GM19239 (cell line): ENCODE results near the gene TWIST1.

Experiments used
- DNase-seq: peaks from one replicate; pipeline ENCODE4 v3.0.0; 2011; ENCODE audit warnings: low spot score; ENCODE audit not compliant: insufficient read length
- FAIRE-seq: peaks from 2 replicates; lab custom pipeline; 2011; peaks lifted over from hg19 to GRCh38; lab: Jason Lieb, UNC

Gene TWIST1

GRCh38 chr7:19117091-19117869, at the start of gene TWIST1:
TSS of gene TWIST1 (minus strand) at chr7:19117636. CDS start at chr7:19117321, 315 bp downstream.
- FAIRE-seq (no peak), DNase-seq (peak; percentile 24)

- DNase-seq (no peak), FAIRE-seq (peak; percentile 8)
Measured at GRCh38 chr7:19161671-19162070, 44.2 kb upstream of the TWIST1 start.

- FAIRE-seq (no peak), DNase-seq (no peak)
Measured at GRCh38 chr7:19146699-19147098, 29.3 kb upstream of the TWIST1 start.

- DNase-seq (no peak), FAIRE-seq (no peak)
Measured at GRCh38 chr7:19145434-19146115, 28.1 kb upstream of the TWIST1 start.

- DNase-seq = no peak
Measured at GRCh38 chr7:19144661-19145433, 27.4 kb upstream of the TWIST1 start, which contains the start of gene FERD3L. TSS of gene FERD3L (minus strand) at chr7:19145421. CDS start at chr7:19145362, 59 bp downstream.

GRCh38 chr7:19143881-19144574, 26.6 kb upstream of the TWIST1 start:
- no peak for FAIRE-seq
- DNase-seq = no peak

More at GRCh38 chr7:19144661-19145433, 27.4 kb upstream of the TWIST1 start, which contains the start of gene FERD3L:
- FAIRE-seq = no peak

- DNase-seq = no peak
- FAIRE-seq = no peak
Measured at GRCh38 chr7:19139706-19140327, 22.4 kb upstream of the TWIST1 start.

- DNase-seq = no peak
- FAIRE-seq = no peak
Measured at GRCh38 chr7:19133886-19134285, 16.4 kb upstream of the TWIST1 start.

GRCh38 chr7:19133390-19133789, 16.0 kb upstream of the TWIST1 start:
- no peak for FAIRE-seq
- no peak for DNase-seq

GRCh38 chr7:19128856-19129255, 11.4 kb upstream of the TWIST1 start:
- FAIRE-seq (no peak), DNase-seq (no peak)

- FAIRE-seq (no peak), DNase-seq (no peak)
Measured at GRCh38 chr7:19121977-19122588, 4.6 kb upstream of the TWIST1 start.

GRCh38 chr7:19119870-19120486, 2.5 kb upstream of the TWIST1 start:
- no peak for FAIRE-seq
- DNase-seq = no peak

- no peak for FAIRE-seq
Measured at GRCh38 chr7:19119372-19119771, 1.9 kb upstream of the TWIST1 start.

GRCh38 chr7:19118636-19119371, 1.4 kb upstream of the TWIST1 start:
- no peak for FAIRE-seq
- DNase-seq = no peak

More at GRCh38 chr7:19119372-19119771, 1.9 kb upstream of the TWIST1 start:
- no peak for DNase-seq

- no peak for DNase-seq
- no peak for FAIRE-seq
Measured at GRCh38 chr7:19117870-19118608, 603 bp upstream of the TWIST1 start.

GRCh38 chr7:19116121-19117090, 1.0 kb downstream of the TWIST1 start:
- peak; percentile 34 for DNase-seq

More at GRCh38 chr7:19116121-19117090, 1.0 kb downstream of the TWIST1 start:
- no peak for FAIRE-seq
